ENCODE measurements around the gene ANO1.

The ANO1 gene

GRCh38 chr11:70116386-70117065 lies 38.4 kb downstream of the ANO1 start:
- no peak for ATAC-seq
- no peak for TF ChIP-seq ZFP30 (CRISPR knock-in tag; IDR thresholded peaks at IDR 0.05)
- no peak for TF ChIP-seq TCF4 (CRISPR knock-in tag; IDR thresholded peaks at IDR 0.05; ENCODE audit: borderline replicate concordance)
- TF ChIP-seq CSDC2 (CRISPR knock-in tag; IDR thresholded peaks at IDR 0.05) = no peak
- TF ChIP-seq ZNF70 (CRISPR knock-in tag; IDR thresholded peaks at IDR 0.05) = no peak
- no peak for TF ChIP-seq ZNF8 (CRISPR knock-in tag; IDR thresholded peaks at IDR 0.05)
- no peak for TF ChIP-seq OSR1 (CRISPR knock-in tag; IDR thresholded peaks at IDR 0.05)
- TF ChIP-seq ISL1 (CRISPR knock-in tag; IDR thresholded peaks at IDR 0.05) = no peak
- TF ChIP-seq TSHZ2 (CRISPR knock-in tag; IDR thresholded peaks at IDR 0.05) = no peak
- TF ChIP-seq ZFP3 (CRISPR knock-in tag; IDR thresholded peaks at IDR 0.05) = no peak
- TF ChIP-seq CSRNP3 (CRISPR knock-in tag; IDR thresholded peaks at IDR 0.05) = no peak
- TF ChIP-seq CREB5 (CRISPR knock-in tag; IDR thresholded peaks at IDR 0.05; ENCODE audit: low read depth) = no peak
- no peak for TF ChIP-seq SNAI2 (CRISPR knock-in tag; IDR thresholded peaks at IDR 0.05)

- no peak for ATAC-seq
- no peak for TF ChIP-seq ZNF8 (CRISPR knock-in tag; IDR thresholded peaks at IDR 0.05)
- TF ChIP-seq ZNF70 (CRISPR knock-in tag; IDR thresholded peaks at IDR 0.05) = no peak
- no peak for TF ChIP-seq TSHZ2 (CRISPR knock-in tag; IDR thresholded peaks at IDR 0.05)
- no peak for TF ChIP-seq RARB (CRISPR knock-in tag; IDR thresholded peaks at IDR 0.05)
- no peak for TF ChIP-seq BACH2 (CRISPR knock-in tag; IDR thresholded peaks at IDR 0.05; ENCODE audit: borderline replicate concordance)
- TF ChIP-seq ISL1 (CRISPR knock-in tag; IDR thresholded peaks at IDR 0.05) = no peak
- no peak for TF ChIP-seq CSRNP3 (CRISPR knock-in tag; IDR thresholded peaks at IDR 0.05)
- TF ChIP-seq GLIS3 (CRISPR knock-in tag; IDR thresholded peaks at IDR 0.05) = no peak
- no peak for TF ChIP-seq TOX (CRISPR knock-in tag; IDR thresholded peaks at IDR 0.05; ENCODE audit: borderline replicate concordance)
- TF ChIP-seq OSR1 (CRISPR knock-in tag; IDR thresholded peaks at IDR 0.05) = no peak
- no peak for TF ChIP-seq PATZ1 (CRISPR knock-in tag; IDR thresholded peaks at IDR 0.05; ENCODE audit: borderline replicate concordance)
Observed at GRCh38 chr11:70117567-70118145, 39.5 kb downstream of the ANO1 start.

All from SK-N-SH treated with all-trans-retinoic acid at 6 μM for 48 hours (cell line).